ENCODE results near the gene ZBTB43. TPM values are rescaled to one million over a fixed set of nuclear protein-coding genes. Genes with fewer than 3 reads are reported as not detected.

Gene ZBTB43
- total RNA-seq, 1 experiment from 2014 or later, result 11.9 TPM

DNA sequence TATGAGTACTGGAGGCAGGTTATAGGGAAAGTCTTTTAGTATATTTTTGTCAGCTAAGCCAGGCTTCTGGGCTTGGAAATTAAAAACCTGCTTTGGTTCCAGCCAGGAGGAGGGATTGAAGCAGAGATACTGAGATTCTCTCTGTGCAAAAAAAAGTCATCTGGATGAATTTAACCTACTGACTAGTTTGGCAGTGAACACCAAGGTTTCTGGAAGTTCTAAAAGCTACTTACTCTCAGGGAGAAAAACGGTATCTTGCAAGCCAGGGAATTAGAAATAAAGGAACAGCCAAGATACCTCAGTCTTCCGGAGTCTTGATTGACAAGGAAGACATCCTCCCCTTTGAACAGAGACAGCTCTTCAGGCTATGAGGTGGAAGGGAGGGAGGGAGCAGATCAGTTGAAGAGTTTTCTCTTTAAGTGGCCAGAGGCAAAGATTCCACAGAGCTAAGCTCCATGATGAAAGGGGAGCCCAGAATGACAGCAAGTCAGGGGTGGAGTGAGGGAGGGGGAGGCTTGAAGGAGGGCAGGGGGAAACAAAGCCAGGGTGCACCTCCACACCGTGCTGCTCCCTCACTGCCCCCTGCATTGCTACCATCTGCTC lies 47.3 kb downstream of the ZBTB43 start:
- intact Hi-C loops (cut with micrococcal nuclease; ENCODE audit: unreplicated experiment), result no loop called here
- CTCF ChIA-PET, result no interaction called here
- Mint-ChIP-seq H3K4me3 (ENCODE audit: low read depth, unreplicated experiment) (no peak overlapping the region), H3K9me3 (ENCODE audit: low read depth, unreplicated experiment) (no peaks in the 10 kb centered on the region), H3K27ac (ENCODE audit: unreplicated experiment) (no peak overlapping the region), H3K27me3 (ENCODE audit: unreplicated experiment) (peaks cover 14% of the 10 kb centered on the region), H3K36me3 (ENCODE audit: insufficient read depth, unreplicated experiment) (no peaks in the 10 kb centered on the region), H3K4me1 (ENCODE audit: low read depth, unreplicated experiment) (no peaks in the 10 kb centered on the region)
- no peak for DNase-seq
- no peak for TF ChIP-seq CTCF (IDR thresholded peaks at IDR 0.05; ENCODE audit: unreplicated experiment)
- no TSS peak for BruUV-seq (replicated peaks)

DNA sequence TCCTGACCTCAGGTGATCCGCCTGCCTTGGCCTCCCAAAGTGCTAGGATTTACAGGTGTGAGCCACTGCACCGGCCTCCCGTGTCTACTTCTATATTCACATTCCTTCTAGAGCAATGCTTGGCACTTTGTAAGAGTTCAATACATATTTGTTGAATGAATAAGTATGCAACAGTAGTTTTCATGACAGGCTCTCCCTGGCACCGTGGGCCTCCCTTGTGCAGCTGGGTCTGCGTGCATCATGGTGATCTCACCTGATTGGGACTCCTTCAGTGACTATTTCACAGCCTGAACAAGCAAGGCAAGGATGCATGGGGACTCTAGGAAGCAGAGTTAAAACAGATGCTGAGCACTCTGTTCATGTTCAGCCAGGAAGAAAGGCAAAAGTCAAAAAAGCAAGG lies 48.8 kb downstream of the ZBTB43 start:
- Mint-ChIP-seq H3K4me1 (ENCODE audit: low read depth, unreplicated experiment) (no peaks in the 10 kb centered on the region), H3K9me3 (ENCODE audit: low read depth, unreplicated experiment) (no peaks in the 10 kb centered on the region), H3K36me3 (ENCODE audit: insufficient read depth, unreplicated experiment) (no peaks in the 10 kb centered on the region), H3K4me3 (ENCODE audit: low read depth, unreplicated experiment) (no peak overlapping the region), H3K27ac (ENCODE audit: unreplicated experiment) (peak overlapping the region; percentile 48), H3K27me3 (ENCODE audit: unreplicated experiment) (peaks cover 14% of the 10 kb centered on the region)
- CTCF ChIA-PET, result no interaction called here
- BruUV-seq (replicated peaks), result no TSS peak
- TF ChIP-seq CTCF (IDR thresholded peaks at IDR 0.05; ENCODE audit: unreplicated experiment), result no peak
- DNase-seq, result peak; percentile 8
- intact Hi-C loops (cut with micrococcal nuclease; ENCODE audit: unreplicated experiment), result no loop called here

DNA sequence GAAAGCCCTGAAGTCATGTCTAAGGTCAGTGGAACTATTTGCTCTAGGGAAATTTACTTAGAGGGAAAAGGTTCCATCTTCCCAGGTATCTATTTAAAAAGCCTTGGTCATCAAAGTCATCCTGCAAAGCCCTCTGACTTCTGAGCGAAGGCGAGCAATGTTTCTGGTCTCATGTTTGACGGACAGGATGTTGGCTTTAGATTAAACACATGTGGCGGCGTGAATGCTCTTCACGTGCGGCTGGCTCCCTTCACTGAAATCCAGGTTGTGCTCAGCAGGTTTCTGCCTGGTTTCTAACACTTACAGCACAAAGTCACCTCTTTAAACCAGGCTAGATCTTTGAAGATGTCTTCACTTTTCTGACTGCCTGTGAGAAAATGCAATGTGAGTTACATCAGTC lies 49.9 kb downstream of the ZBTB43 start:
- Mint-ChIP-seq H3K27ac (ENCODE audit: unreplicated experiment) (no peak overlapping the region), H3K4me1 (ENCODE audit: low read depth, unreplicated experiment) (no peaks in the 10 kb centered on the region), H3K4me3 (ENCODE audit: low read depth, unreplicated experiment) (no peak overlapping the region), H3K36me3 (ENCODE audit: insufficient read depth, unreplicated experiment) (peaks cover under 1% of the 10 kb centered on the region), H3K9me3 (ENCODE audit: low read depth, unreplicated experiment) (no peaks in the 10 kb centered on the region), H3K27me3 (ENCODE audit: unreplicated experiment) (peaks cover 14% of the 10 kb centered on the region)
- DNase-seq, result no peak
- CTCF ChIA-PET, result no interaction called here
- no peak for TF ChIP-seq CTCF (IDR thresholded peaks at IDR 0.05; ENCODE audit: unreplicated experiment)
- intact Hi-C loops (cut with micrococcal nuclease; ENCODE audit: unreplicated experiment), result no loop called here
- BruUV-seq (replicated peaks), result no TSS peak

DNA sequence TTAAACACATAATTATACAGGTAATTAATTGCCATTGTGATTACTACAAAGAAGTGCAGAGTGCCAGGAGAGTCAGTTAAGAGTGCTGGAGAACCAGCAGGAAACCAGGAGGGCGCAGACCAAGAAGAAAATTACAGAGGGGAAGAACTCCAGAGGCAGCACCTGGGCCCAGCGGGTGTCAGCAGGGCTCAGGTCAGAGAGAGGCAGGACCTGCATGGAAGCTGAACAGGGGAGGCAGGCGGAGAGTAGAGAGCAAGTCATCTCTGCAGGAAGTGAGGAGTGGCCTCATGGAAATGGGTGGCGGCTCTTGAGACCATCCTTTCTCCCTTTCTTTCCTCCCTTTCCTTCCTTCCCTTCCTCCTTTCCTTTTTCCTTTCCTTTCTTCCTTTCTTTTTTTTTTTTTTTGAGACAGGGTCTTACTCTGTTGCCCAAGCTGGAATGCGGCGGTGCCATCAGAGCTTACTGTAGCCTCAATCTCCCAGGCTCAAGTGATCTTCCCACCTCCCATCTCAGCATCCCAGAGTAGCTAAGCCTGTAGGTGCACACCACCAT lies 51.6 kb downstream of the ZBTB43 start:
- H3K4me3 Mint-ChIP-seq (ENCODE audit: low read depth, unreplicated experiment), result no peak overlapping the region
- DNase-seq, result no peak
- H3K27me3 Mint-ChIP-seq (ENCODE audit: unreplicated experiment), result peaks cover 14% of the 10 kb centered on the region
- H3K9me3 Mint-ChIP-seq (ENCODE audit: low read depth, unreplicated experiment), result no peaks in the 10 kb centered on the region
- BruUV-seq (replicated peaks), result no TSS peak
- no peak for TF ChIP-seq CTCF (IDR thresholded peaks at IDR 0.05; ENCODE audit: unreplicated experiment)
- peaks cover 2% of the 10 kb centered on the region for H3K4me1 Mint-ChIP-seq (ENCODE audit: low read depth, unreplicated experiment)
- no peak overlapping the region for H3K27ac Mint-ChIP-seq (ENCODE audit: unreplicated experiment)
- H3K36me3 Mint-ChIP-seq (ENCODE audit: insufficient read depth, unreplicated experiment), result peaks cover 12% of the 10 kb centered on the region
- CTCF ChIA-PET, result no interaction called here
- intact Hi-C loops (cut with micrococcal nuclease; ENCODE audit: unreplicated experiment), result no loop called here

Measured in Calu3 (cell line).